Activated T-cell treated with anti-CD3 and anti-CD28 coated beads for 24 hours (primary cell): ENCODE measurements around the gene MILR1.
"Not testable (repeated sequence)": the region's sequence is repeated elsewhere in the genome, so short reads cannot be mapped to it uniquely, and the experiment has no call there.

Experiments
- DNase-seq: peaks from one replicate; pipeline ENCODE4 v3.0.0-alpha.2; 2020; ENCODE audit warnings: low read depth

The MILR1 gene, protein sequence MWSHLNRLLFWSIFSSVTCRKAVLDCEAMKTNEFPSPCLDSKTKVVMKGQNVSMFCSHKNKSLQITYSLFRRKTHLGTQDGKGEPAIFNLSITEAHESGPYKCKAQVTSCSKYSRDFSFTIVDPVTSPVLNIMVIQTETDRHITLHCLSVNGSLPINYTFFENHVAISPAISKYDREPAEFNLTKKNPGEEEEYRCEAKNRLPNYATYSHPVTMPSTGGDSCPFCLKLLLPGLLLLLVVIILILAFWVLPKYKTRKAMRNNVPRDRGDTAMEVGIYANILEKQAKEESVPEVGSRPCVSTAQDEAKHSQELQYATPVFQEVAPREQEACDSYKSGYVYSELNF

DNA sequence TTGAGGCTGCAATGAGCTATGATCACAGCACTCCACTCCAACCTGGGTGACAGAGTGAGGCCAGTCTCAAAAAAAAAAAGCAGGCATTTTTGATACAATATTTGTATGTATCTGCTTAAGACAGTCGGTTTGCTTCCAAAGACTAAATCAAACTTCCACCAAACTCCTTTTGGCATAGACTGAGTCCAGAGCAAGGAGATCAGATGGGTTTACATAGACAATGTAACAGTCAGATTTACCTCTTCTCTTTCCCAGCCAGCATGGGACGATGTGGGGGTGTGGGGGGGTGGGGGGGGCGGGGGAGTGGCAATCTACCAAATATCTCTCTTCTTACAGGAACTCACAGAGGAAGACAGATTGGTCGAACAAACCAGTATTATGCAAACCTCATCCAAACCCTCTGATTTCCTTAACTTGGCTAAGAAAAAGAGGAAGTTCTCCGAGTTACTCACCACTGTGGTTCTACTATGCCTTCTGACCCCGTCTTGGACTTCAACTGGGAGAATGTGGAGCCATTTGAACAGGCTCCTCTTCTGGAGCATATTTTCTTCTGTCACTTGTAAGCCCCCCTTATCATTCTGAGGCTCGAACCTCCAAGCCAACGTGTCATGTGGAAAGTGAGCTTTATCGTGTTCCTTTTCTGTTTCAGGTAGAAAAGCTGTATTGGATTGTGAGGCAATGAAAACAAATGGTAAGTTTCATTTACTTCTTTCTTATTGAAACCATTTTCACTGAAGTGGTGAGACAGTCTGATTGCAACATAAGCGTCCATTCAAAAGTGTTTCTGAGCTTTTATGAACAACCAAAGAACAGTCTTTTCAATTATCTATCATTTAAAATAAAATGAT lies at the start of gene MILR1:
Gene MILR1 (plus strand): TSS at position 451 of the 848 bp plus-strand sequence. CDS start 54 bp downstream, at position 505.
- DNase-seq, result no peak

DNA sequence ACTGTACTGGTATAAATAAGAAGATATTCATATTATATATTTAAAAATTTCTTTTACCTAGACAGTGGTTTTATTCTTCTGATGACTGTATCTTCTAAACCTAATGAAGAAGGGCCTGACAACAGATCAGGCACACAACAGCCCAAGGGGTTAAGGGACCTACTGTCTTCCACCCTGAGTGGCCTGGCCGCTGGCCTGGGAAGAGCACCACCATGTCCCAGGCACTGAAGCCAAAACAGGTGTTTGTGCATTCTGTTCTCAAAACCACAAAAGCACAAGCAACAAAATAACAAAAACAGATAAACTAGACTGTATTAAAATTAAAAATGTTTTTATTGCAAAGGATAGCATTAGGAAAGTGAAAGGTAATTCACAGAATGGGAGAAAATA lies 49.2 kb upstream of the MILR1 start:
- DNase-seq, result no peak

DNA sequence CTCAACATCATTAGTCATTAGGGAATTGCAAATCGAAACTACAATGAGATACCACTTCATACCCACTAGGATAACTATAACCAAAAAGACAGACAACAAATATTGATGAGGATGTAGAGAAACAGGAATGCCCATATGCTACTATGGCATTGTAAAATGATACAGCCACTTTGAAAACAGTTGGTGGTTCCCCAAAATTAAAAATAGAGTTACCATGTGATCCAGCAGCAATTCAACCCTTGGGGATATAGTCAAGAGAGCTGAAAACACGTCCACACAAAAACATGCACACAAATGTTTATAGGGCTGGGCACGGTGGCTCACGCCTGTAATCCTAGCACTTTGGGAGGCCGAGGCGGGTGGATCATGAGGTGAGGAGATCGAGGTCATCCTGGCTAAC lies 48.3 kb upstream of the MILR1 start:
- DNase-seq, result no peak

DNA sequence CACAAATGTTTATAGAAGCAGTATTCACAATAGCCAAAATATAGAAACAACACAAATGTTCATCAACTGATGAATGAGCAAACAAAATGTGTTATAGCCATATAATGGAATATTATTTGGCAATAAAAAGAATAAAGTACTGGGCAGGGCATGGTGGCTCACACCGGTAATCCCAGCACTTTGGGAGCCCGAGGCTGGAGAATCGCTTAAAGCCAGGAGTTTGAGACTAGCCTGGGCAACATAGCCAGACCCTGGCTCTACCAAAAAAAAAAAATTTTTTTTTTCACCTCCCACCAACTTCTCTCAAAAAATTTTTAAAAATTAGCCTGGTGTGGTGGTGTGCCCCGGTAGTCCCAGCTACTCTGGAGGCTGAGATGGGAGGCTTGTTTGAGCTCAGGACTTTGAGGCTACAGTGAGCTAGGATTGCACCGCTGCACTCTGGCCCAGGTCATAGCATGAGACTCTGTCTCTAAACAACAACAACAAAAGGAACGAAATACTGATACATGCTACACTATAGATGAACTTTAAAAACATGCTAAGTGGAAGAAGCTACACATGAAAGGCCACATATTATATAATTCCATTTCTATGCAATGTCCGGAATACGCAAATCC lies 47.6 kb upstream of the MILR1 start:
- no peak for DNase-seq

DNA sequence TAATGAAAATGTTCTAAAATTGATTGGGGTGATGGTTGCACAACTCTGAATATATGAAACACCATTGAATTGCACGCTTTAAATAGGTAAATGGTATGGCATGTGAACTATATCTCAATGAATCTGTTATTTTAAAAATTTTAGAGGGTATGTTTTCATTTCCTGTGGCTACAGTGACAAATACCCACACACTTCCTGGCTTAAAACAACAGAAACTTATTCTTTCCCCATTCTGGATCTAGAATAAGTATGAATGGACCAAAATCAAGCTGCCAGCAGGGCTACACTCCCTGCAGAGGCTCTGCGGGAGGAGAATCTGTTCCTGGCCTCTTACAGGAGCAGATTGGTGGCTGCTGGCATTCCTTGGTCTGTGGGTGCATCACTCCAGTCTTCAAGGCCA lies 47.0 kb upstream of the MILR1 start:
- no peak for DNase-seq

DNA sequence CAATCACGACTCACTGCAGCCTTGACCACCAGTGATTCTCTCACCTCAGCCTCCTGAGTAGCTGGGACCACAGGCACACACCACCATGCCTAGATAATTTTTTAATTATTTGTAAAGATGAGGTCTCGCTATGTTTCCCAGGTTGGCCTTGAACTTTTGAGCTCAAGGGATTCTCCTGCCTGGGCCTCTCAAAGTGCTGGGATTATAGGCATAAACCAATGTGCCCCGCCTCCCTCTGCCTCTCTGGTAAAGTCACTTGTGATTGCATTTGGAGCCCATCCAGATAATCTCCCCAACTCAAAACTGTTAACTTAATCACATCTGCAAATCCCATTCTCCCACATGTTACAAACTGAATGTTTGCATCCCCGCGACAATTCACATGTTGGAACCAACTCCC lies 46.4 kb upstream of the MILR1 start:
- no peak for DNase-seq

DNA sequence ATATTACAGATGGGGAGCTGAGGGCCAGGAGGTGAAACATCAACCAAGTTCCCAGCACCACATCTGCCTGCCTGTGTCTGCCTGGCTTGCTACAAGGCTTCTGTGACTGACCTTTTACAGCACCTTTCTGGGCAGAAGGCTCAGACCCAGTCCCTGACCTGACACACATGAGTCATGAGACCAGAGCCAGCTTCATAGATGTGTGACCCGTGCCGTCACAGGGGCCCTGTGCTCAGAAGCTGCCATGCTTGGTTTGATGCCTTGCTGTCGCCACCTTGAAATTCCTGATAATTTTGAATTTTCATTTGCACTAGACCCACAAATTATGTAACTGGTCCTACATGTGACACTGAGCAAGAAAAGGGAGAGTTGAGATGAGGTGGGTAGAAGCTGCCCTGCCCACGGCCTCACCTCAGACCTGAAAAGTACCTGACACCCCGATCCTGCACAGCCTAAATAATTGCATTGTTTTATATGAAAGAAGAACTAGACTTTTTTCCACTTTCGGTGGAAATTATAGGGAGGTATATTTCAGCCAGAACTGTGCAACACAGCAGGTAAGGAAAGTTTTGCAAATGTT lies 44.9 kb upstream of the MILR1 start:
- DNase-seq, result no peak

DNA sequence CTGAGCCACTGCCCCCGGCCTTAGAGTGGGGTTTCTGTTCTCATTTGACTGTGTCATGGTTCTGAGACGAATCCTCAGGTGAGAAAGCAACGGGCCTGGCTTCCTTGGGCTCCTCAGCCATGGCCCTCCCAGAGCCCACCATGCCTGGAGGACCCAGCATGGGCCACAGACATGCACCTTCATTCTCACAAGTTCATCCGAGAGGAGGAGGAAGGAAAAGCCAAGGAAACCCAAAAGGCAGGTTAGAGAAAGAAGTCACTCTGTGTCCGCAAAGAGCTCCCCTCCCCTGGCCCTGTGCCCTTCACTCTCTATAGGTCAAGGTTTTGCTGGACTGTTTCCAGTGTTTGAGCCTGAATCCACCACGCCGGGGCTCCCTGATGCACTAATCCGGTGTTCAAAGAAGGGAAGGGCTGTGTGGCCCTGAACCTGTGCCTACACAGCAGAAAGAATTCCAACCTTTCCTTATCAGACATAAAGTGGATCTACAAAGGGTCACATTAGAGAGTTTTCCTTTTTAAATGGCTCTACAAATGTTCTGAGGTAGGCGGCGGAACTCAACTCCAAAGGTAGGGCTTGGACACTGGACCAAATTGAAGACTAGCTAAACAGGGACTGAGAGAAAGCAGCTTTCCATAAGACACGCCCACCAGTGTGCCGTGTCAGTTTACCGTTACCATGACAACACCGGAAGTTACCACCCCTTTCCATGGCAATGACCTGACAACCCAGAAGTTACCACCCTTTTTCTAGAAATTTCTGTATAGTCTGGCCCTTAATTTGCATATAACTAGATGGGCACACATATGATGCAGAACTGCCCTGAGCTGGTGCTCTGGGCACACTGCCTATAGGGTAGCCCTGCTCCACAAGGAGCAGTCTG lies 42.4 kb upstream of the MILR1 start:
- no peak for DNase-seq

DNA sequence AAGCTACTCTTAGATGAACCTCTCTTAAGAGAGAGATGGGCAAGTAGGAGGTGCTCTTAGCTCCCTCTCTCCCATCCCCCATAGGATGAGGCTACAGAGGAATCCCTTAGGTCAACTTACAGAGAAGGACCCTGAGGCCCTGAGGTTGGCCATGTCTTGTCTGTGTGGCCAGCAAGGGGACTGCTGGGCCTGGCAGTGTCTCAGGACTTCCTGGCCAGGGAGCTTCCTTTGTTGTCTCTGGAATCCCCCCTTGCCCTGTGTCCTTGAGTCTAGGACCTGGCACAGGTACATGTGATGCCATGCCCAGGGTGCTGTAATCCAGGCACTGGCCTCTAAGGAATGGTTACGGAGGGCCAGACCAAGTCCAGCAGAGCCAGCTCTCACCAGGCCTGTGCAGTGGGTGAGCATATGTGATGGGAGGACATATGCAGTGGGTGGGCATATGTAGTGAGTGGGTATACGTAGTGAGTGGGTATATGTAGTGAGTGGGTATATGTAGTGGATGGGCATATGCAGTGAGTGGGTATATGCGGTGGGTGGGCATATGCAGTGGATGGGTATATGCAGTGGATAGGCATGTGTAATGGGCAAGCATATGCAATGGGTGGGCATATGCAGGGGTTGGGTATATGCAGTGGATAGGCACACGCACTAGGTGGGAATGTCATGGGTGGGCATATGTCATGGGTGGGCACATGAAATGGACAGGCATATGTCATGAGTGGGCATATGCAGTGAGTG lies 38.0 kb upstream of the MILR1 start:
- DNase-seq, result no peak

DNA sequence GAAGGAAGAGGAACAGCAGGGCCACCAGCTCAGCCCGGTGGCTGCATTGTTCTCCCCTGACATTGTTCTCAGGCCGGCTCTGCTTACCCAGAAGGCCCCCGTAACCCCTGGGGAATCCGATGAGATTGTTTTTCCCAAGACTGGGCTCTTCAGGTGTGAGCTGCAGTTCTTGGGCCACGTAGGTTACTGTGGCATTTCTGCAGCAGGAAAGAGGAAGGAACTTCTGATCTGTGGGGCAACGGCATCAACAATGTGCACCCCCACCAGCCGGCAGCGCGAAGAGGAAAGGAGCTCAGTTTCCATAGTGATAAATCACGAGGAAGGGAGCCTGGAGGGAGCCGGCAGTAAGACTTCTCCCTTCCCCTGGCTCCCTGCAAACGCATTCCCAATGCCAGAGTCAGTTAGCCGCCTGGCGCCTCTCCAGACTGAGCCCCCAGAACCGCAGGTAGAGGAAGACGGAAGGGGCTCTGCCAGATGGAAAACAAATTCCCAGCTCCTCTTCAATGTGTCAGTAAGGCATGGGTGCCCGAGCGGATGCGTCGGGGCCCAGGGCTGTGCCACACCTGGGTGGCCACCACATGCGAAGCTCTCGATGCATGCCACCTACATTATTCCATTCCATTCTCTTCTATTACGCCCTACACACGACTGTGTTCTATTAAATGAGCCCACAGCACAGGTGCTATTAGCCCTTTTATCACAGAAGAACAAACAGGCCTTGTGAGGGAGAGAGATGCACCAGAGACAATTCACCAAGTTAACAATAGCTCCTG lies 36.7 kb upstream of the MILR1 start:
- no peak for DNase-seq

DNA sequence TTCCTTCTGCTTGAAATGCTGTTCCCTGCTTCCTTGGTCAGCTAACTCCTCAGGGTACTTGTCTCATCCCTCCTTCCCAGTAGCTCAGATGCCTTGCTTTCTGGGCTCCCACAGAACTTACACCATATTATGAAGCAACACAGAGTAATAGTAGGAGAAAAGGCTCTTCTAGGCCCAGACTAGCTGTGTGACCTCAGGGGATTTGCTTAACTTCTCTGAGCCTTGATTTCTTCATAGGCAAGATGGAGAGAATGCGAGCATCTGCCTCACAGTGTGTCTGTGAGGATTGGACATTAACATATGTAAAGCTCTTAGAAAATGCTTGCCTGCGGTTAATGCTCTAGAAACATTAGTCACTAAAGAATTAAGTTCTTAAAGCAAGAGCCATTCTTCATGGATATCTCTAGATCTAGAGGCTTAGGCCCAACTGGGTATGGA lies 36.0 kb upstream of the MILR1 start:
- no peak for DNase-seq

DNA sequence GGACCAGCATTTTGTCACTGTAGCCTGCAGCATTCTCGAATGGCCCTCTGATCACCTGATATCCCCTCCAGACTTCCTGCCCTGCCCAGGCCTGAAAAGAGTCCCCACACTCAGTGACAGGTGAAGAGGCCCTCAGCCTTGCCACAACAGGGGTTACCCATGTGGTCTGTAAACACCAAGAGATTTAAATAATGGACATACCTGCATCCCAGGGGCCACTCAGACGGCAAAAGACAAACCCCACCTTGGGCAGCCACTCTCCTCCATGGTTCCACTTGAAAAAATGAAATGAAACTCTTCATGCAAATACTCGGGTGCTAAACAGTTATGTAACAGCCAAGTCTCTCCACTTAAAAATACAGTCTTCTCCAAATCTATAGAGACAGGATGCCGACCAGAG lies 35.4 kb upstream of the MILR1 start:
- no peak for DNase-seq

DNA sequence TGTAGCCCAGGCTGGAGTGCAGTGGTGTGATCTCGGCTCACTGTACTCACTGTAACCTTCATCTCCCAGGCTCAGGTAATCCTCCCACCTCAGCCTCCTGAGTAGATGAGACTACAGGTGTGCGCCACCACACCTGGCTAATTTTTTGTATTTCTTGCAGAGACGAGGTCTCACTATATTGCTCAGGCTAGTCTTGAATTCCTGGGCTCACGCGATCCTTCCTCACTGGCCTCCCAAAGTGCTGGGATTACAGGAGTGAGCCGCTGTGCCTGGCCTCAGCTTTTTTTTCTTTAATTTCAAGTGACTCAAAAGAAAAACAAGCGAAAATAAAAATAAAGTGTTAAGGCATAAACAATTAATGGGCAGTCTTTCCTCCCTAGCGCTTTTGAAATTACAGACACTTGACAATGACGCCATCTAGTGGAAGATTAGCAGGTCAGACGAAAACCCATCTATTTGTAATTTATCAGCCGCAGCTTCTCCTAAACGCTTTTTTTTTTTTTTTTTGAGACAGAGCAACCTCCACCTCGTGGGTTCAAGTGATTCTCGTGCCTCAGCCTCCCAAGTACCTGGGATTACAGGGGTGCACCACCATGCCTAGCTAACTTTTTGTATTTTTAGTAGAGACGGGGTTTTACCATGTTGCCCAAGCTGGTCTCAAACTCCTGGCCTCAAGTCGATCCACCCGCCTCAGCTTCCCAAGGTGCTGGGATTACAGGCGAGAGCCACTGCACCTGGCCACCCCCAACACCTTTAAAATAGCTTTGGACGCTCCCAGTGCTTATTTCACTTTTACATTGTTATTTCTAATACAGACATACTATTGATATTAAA lies 30.2 kb upstream of the MILR1 start:
- DNase-seq, result no peak

DNA sequence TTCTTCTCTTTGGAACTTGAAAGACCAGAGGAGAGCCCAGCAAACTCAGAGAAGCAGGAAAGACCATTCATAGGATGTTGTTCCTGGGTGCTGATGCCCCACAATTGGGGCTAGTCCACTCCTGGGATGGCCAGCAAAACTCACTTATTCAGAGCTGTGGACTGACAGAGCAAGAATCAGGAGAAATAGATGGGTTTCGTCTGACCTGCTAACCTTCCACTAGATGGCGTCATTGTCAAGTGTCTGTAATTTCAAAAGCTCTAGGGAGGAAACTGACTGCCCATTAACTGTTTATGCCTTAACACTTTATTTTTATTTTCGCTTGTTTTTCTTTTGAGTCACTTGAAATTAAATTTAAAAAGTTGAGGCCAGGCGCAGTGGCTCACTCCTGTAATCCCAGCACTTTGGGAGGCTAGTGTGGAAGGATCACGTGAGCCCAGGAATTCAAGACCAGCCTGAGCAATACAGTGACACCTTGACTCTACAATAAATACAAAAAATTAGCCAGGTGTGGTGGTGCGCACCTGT lies 28.7 kb upstream of the MILR1 start:
- DNase-seq, result no peak

DNA sequence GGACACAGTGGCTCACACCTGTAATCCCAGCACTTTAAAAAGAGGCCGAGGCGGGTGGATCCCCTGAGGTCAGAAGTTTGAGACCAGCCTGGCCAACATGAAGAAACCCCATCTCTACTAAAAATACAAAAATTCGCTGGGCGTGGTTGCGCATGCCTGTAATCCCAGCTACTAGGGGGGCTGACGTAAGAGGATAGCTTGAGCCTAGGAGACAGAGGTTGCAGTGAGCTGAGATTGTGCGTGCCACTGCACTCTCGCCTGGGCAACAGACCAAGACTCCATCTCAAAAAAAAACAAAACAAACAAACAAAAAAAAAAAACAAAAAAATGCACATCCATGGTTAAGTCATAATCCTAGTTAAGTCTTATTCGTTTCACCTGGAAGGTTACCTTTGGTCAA lies 26.8 kb upstream of the MILR1 start:
- not testable (repeated sequence) for DNase-seq

DNA sequence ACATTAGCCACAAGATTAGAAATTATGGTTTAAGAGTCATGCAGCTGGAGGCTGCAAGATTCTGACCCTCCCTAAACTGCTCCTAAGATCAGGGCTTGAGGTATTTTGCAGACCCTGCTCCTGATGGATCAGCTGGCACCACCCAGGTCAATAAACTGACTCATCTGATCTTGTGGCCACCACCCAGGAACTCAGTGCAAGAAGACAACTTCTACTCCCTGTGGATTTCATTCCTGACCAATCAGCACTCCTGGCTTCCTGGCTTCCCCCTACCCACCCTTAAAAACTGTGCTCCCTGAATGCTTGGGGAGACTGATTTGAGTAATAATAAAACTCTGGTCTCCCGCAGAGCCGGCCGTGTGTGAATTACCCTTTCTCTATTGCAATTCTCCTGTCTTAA lies 25.0 kb upstream of the MILR1 start:
- DNase-seq, result no peak

DNA sequence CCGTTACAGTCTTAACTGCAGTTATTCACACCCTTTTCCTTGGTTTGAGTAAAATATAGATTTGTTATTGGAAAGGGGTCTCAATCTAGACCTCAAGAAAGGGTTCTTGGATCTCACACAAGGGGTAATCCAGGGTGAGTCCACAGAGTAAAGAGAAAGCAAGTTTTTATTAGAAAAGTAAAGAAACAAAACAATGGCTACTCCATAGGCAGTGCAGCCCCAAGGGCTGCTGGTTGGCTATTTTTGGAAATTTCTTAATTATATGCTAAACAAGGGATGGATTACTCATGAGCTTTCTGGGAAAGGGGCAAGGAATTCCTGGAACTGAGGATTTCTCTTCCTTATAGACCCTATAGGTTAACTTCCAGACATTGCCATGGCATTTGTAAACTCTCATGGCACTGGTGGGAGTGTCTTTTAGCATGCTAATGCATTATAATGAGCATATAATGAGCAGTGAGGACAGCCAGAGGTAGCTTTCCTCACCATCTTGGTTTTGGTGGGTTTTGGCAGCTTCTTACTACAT lies 24.5 kb upstream of the MILR1 start:
- DNase-seq, result no peak

DNA sequence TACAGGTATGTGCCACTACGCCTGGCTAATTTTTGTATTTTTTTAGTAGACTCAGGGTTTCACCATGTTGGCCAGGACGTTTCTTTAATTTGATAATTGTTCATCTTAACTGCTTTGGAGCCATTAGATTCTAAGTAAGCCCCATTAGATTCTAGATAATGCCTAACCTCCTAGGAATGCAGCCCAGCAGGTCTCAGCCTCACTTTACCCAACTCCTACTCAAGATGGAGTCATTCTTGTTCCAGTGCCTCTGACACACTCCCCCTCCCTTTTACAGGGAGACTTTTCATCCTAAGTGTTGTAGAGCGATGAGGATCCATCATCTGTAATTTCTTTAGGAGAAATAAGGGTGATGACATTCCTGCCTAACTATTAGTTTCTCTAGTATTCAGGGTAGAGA lies 23.7 kb upstream of the MILR1 start:
- no peak for DNase-seq

DNA sequence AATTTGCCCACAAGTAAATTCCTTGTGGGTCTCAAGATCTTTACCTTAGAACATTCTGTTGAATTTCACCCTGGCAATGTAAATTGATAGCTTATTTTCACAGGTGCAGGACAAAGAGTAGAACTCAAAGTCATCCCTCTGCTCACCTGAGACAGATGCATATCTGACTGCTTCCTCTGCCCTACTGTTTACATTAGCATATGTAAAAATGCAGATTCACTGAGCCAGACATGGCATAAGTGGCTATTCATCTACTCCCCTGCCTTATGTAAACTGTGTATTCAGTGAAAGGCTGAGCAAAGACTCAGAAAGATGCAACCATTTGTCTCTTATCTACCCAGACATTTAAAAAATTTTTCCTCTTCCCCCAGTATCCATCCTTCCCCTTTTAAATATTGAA lies 22.3 kb upstream of the MILR1 start:
- DNase-seq, result no peak
